H9 (cell line): ENCODE measurements around the gene ACSL4. TPM values are rescaled to one million over a fixed set of nuclear protein-coding genes. Genes with fewer than 3 reads are reported as not detected.
A peak's percentile ranks its signal among the peaks of the same experiment; 100 is the strongest.

ENCODE experiments used
- DNase-seq: peaks from one replicate; pipeline ENCODE4 v3.0.0-alpha.2; 2017
- H2AFZ ChIP-seq: one replicate; pipeline ENCODE4 v1.6.1; 2013; ENCODE audit warnings: mild to moderate bottlenecking, low read length, control low read depth, moderate library complexity
- H2AK5ac ChIP-seq: 2 replicates; pipeline ENCODE4 v1.6.1; 2013; ENCODE audit warnings: low read length, control low read depth, mixed read lengths; ENCODE audit not compliant: insufficient read length
- H2BK120ac ChIP-seq: one replicate; pipeline ENCODE4 v1.6.1; 2013; ENCODE audit warnings: low read depth, mild to moderate bottlenecking, low read length, control low read depth, inconsistent platforms; ENCODE audit not compliant: poor library complexity, severe bottlenecking
- H2BK12ac ChIP-seq: 2 replicates; pipeline ENCODE4 v1.6.1; 2013; ENCODE audit warnings: low read length, control low read depth, mixed read lengths, low read depth; ENCODE audit not compliant: insufficient read length
- H2BK15ac ChIP-seq: 2 replicates; pipeline ENCODE4 v1.6.1; 2013; ENCODE audit warnings: low read depth, low read length, control low read depth
- H2BK20ac ChIP-seq: one replicate; pipeline ENCODE4 v1.6.1; 2013; ENCODE audit warnings: low read depth, mild to moderate bottlenecking, low read length, control low read depth, inconsistent platforms; ENCODE audit not compliant: poor library complexity, severe bottlenecking
- H2BK5ac ChIP-seq: 2 replicates; pipeline ENCODE4 v1.6.1; 2013; ENCODE audit warnings: low read length, control low read depth, mixed read lengths; ENCODE audit not compliant: insufficient read length
- H3K14ac ChIP-seq: 2 replicates; pipeline ENCODE4 v1.6.1; 2013; ENCODE audit warnings: low read length, control low read depth; ENCODE audit not compliant: insufficient read depth
- H3K18ac ChIP-seq: 2 replicates; pipeline ENCODE4 v1.6.1; 2013; ENCODE audit warnings: low read depth, mild to moderate bottlenecking, mixed read lengths, low read length, control low read depth; ENCODE audit not compliant: insufficient read length
- H3K23ac ChIP-seq: 2 replicates; pipeline ENCODE4 v1.6.1; 2013; ENCODE audit warnings: low read length, control low read depth, mixed read lengths, low read depth; ENCODE audit not compliant: insufficient read length
- H3K23me2 ChIP-seq: 2 replicates; pipeline ENCODE4 v1.6.1; 2013; ENCODE audit warnings: low read depth, mild to moderate bottlenecking, mixed read lengths, low read length, control low read depth; ENCODE audit not compliant: insufficient read length, poor library complexity, severe bottlenecking
- H3K27ac ChIP-seq: 2 replicates; pipeline ENCODE4 v1.5.1; 2013; ENCODE audit warnings: low read length, control low read depth, mixed read lengths, low read depth; ENCODE audit not compliant: insufficient read length
- H3K27me3 ChIP-seq: 2 replicates; pipeline ENCODE4 v1.6.1; 2013; ENCODE audit warnings: low read length, control low read depth, inconsistent platforms; ENCODE audit not compliant: insufficient read depth
- H3K4ac ChIP-seq: 2 replicates; pipeline ENCODE4 v1.6.1; 2013; ENCODE audit warnings: low read depth, mild to moderate bottlenecking, control low read depth, inconsistent platforms, low read length, moderate library complexity
- H3K4me1 ChIP-seq: 2 replicates; pipeline ENCODE4 v1.6.1; 2013; ENCODE audit warnings: low read length, control low read depth, inconsistent platforms; ENCODE audit not compliant: insufficient read depth
- H3K4me2 ChIP-seq: 2 replicates; pipeline ENCODE4 v1.6.1; 2013; ENCODE audit warnings: low read length, control low read depth, mixed read lengths; ENCODE audit not compliant: insufficient read length, insufficient read depth
- H3K56ac ChIP-seq: 2 replicates; pipeline ENCODE4 v1.6.1; 2013; ENCODE audit warnings: low read depth, mild to moderate bottlenecking, mixed read lengths, low read length, control low read depth; ENCODE audit not compliant: insufficient read length
- H3K79me1 ChIP-seq: 2 replicates; pipeline ENCODE4 v1.6.1; 2013; ENCODE audit warnings: low read depth, mild to moderate bottlenecking, moderate library complexity, low read length, control low read depth, inconsistent platforms; ENCODE audit not compliant: insufficient read depth, poor library complexity, severe bottlenecking
- H3K79me2 ChIP-seq: 2 replicates; pipeline ENCODE4 v1.6.1; 2013; ENCODE audit warnings: low read length, control low read depth, inconsistent platforms; ENCODE audit not compliant: insufficient read depth
- H3K9ac ChIP-seq: 2 replicates; pipeline ENCODE4 v1.6.1; 2013; ENCODE audit warnings: low read length, control low read depth, mixed read lengths; ENCODE audit not compliant: insufficient read length; ENCODE audit errors: extremely low read depth
- H3K9me3 ChIP-seq: one replicate; pipeline ENCODE4 v1.6.1; 2013; ENCODE audit warnings: low read depth, low read length, inconsistent platforms; ENCODE audit not compliant: control insufficient read depth
- H3T11ph ChIP-seq: one replicate; pipeline ENCODE4 v1.6.1; 2013; ENCODE audit warnings: mild to moderate bottlenecking, low read length, control low read depth, inconsistent platforms
- H4K20me1 ChIP-seq: one replicate; pipeline ENCODE4 v1.6.1; 2013; ENCODE audit not compliant: control insufficient read depth, insufficient read length, insufficient read depth
- H4K5ac ChIP-seq: 2 replicates; pipeline ENCODE4 v1.6.1; 2013; ENCODE audit warnings: low read depth, mild to moderate bottlenecking, mixed read lengths, low read length, control low read depth; ENCODE audit not compliant: insufficient read length
- H4K8ac ChIP-seq: replicated peaks from 2 replicates; pipeline ENCODE4 v1.6.1; 2013; ENCODE audit warnings: low read length, control low read depth, mixed read lengths, low read depth; ENCODE audit not compliant: insufficient read length
- H4K91ac ChIP-seq: 2 replicates; pipeline ENCODE4 v1.6.1; 2013; ENCODE audit warnings: low read depth, mild to moderate bottlenecking, moderate library complexity, mixed read lengths, low read length, control low read depth; ENCODE audit not compliant: insufficient read length
- H3K27ac Mint-ChIP-seq, 3 experiments: 2 replicates in 2 of 3; 3 replicates in 1 of 3; pipeline ENCODE4 v1.8.0; 2020 to 2021; ENCODE audit warnings: mixed read lengths in 3 of 3, mild to moderate bottlenecking in 1 of 3, moderate library complexity in 1 of 3
- H3K27me3 Mint-ChIP-seq: 2 replicates; pipeline ENCODE4 v1.8.0; 2021; ENCODE audit warnings: low read depth, mild to moderate bottlenecking, moderate library complexity, mixed read lengths
- H3K36me3 Mint-ChIP-seq, 3 experiments: 2 replicates in 2 of 3; 3 replicates in 1 of 3; pipeline ENCODE4 v1.8.0; 2020 to 2021; ENCODE audit warnings: low read depth in 3 of 3, mixed read lengths in 3 of 3; ENCODE audit not compliant: insufficient read depth in 1 of 3
- H3K4me1 Mint-ChIP-seq, 2 experiments: 2 replicates each; pipeline ENCODE4 v1.8.0; 2020; ENCODE audit warnings: mixed read lengths in 2 of 2
- H3K4me3 Mint-ChIP-seq, 2 experiments: 2 replicates in 1 of 2; 3 replicates in 1 of 2; pipeline ENCODE4 v1.8.0; 2020 to 2021; ENCODE audit warnings: mild to moderate bottlenecking in 2 of 2, mixed read lengths in 2 of 2, moderate library complexity in 1 of 2
- H3K9me3 Mint-ChIP-seq, 2 experiments: 2 replicates in 1 of 2; 3 replicates in 1 of 2; pipeline ENCODE4 v1.8.0; 2020; ENCODE audit warnings: mild to moderate bottlenecking in 2 of 2, mixed read lengths in 2 of 2, moderate library complexity in 1 of 2
- CTCF ChIP-seq: fragments of 200-600 bp; sonication (generic); conservative IDR thresholded peaks from 3 replicates; pipeline ENCODE4 v1.8.0; 2021; ENCODE audit warnings: antibody characterized with exemption, mild to moderate bottlenecking
- WGBS: extraction: QIAGEN DNeasy Blood & Tissue Kit; methylation state at CpG from one replicate; pipeline ENCODE4 v1.1.7; 2013; ENCODE audit warnings: missing lambda C conversion rate, low lambda C conversion rate, mixed read lengths; ENCODE audit not compliant: insufficient read length; ENCODE audit errors: extremely low coverage; 5-methylcytosine and 5-hydroxymethylcytosine counted together
- total RNA-seq: library from RNA; stranded (reverse); gene quantifications from 2 replicates; pipeline ENCODE4 v1.2.1, GENCODE V29; 2021

ACSL4 gene
- total RNA-seq, 1 experiment from 2014 or later, result 41.6 TPM

- DNase-seq, result peak; percentile 27
- peaks cover 11% of the 10 kb centered on the region for H3K27me3 Mint-ChIP-seq
- no CpG with 5 or more reads among the region's 21 CpGs for WGBS
- Histone ChIP-seq H3K14ac (peak overlapping the region; percentile 90), H2BK12ac (no peak overlapping the region), H4K91ac (no peak overlapping the region), H3K18ac (peak overlapping the region; percentile 85), H3K4ac (no peak overlapping the region), H3K79me2 (peaks cover 2% of the 10 kb centered on the region; the same call in 1 of the 2 replicates), H3K23me2 (peaks cover 13% of the 10 kb centered on the region), H3K27me3 (no peaks in the 10 kb centered on the region), H2BK20ac (no peak overlapping the region), H3K4me1 (no peaks in the 10 kb centered on the region; the same call in 1 of the 2 replicates), H3K79me1 (peaks cover 2% of the 10 kb centered on the region), H3K23ac (no peak overlapping the region), H4K5ac (no peak overlapping the region), H3K27ac (peak overlapping the region; percentile 52), H2BK120ac (no peak overlapping the region), H2AK5ac (no peak overlapping the region), H3T11ph (no peak overlapping the region), H2BK15ac (no peak overlapping the region), H3K9me3 (no peaks in the 10 kb centered on the region), H2BK5ac (no peak overlapping the region), H3K56ac (no peak overlapping the region), H2AFZ (no peak overlapping the region), H3K4me2 (peak overlapping the region; percentile 89), H4K20me1 (no peaks in the 10 kb centered on the region), H4K8ac (no peak overlapping the region), H3K9ac (peak overlapping the region; percentile 94)
- peaks cover 6 to 19% (median 9%) of the 10 kb centered on the region in 3 experiments for H3K36me3 Mint-ChIP-seq
- H3K4me1 Mint-ChIP-seq, result peaks cover 22 to 27% of the 10 kb centered on the region in 2 experiments
- no peak for TF ChIP-seq CTCF
- peak overlapping the region; percentile 95 to 99 for H3K4me3 Mint-ChIP-seq
- peak overlapping the region; percentile 87 to 99 (median 97) for H3K27ac Mint-ChIP-seq
- H3K9me3 Mint-ChIP-seq, result peaks cover 0 to 3% of the 10 kb centered on the region in 2 experiments; a peak in 3 of 5 replicates
Observed at GRCh38 chrX:109732017-109732801, 848 bp downstream of the ACSL4 start.
